Lower leg skin (tissue), 4 donors: ENCODE results near the gene ZFP91. TPM values are rescaled to one million over a fixed set of nuclear protein-coding genes. Genes with fewer than 3 reads are reported as not detected.

Experiments
- DNase-seq, 2 donors: peaks; one replicate each; pipeline ENCODE4 v3.0.0-alpha.2; 2019; ENCODE audit warnings: low spot score in 2 of 2
- H3K4me3 ChIP-seq: fragments of 200-600 bp; sonication (generic); 2 replicates; pipeline ENCODE4 v1.5.1; 2017; ENCODE audit warnings: mild to moderate bottlenecking, low read depth; ENCODE audit not compliant: poor library complexity, severe bottlenecking
- POLR2A ChIP-seq, 2 donors: fragments of 450-650 bp; IDR thresholded peaks; one replicate each; pipeline ENCODE4 v1.6.1; 2016 to 2017; ENCODE audit warnings: antibody characterized with exemption in 2 of 2, mild to moderate bottlenecking in 1 of 2, moderate library complexity in 1 of 2
- WGBS, 2 donors: methylation state at CpG; one replicate each; pipeline ENCODE4 v1.1.5; 2018; 5-methylcytosine and 5-hydroxymethylcytosine counted together
- intact Hi-C: fragments of 100-400 bp; cut with DNase I; formaldehyde crosslinking; loops from one replicate; pipeline ENCODE4 v1.15.0; 2023; ENCODE audit warnings: low total_unique reads
- total RNA-seq, 4 donors: library from RNA; depleted of rRNA; stranded (reverse); fragments of >200 nt; gene quantifications; one replicate each; pipeline ENCODE4 v1.1.0, GENCODE V29; 2016
- TF ChIP-seq, protein P1 (sequence below), 3 donors: fragments of 450-650 bp; IDR thresholded peaks; one replicate each; pipeline ENCODE4 v1.5.1; 2016; ENCODE audit warnings: antibody characterized with exemption in 3 of 3, mild to moderate bottlenecking in 3 of 3, moderate library complexity in 2 of 3

Gene ZFP91
- total RNA-seq, 4 donors from 2014 or later = 46.4 to 58.4 (median 51.7) TPM

DNA sequence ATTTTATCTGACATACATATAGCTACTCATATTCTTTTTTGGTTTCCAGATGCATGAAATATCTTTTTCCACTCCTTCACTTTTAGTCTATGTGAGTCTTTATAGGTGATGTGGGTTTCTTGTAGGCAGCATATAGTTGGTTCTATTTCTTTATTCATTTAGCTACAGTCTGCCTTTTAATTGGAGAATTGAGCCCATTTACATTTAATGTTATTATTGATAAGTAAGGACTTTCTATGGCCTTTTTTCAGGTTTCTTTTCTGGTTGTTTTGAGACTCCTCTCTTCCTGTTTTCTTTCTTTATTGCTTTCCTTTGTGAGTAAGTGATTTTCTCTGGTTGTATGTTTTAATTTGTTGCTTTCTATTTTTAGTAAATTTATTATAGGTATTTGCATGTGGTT lies 70.8 kb downstream of the ZFP91 start:
- intact Hi-C loops = loop anchor here (5.0 kb wide), 1 partner anchor 248 kb away; no protein-coding TSS in a partner anchor
- no peak for DNase-seq
- TF ChIP-seq, protein P1, sequence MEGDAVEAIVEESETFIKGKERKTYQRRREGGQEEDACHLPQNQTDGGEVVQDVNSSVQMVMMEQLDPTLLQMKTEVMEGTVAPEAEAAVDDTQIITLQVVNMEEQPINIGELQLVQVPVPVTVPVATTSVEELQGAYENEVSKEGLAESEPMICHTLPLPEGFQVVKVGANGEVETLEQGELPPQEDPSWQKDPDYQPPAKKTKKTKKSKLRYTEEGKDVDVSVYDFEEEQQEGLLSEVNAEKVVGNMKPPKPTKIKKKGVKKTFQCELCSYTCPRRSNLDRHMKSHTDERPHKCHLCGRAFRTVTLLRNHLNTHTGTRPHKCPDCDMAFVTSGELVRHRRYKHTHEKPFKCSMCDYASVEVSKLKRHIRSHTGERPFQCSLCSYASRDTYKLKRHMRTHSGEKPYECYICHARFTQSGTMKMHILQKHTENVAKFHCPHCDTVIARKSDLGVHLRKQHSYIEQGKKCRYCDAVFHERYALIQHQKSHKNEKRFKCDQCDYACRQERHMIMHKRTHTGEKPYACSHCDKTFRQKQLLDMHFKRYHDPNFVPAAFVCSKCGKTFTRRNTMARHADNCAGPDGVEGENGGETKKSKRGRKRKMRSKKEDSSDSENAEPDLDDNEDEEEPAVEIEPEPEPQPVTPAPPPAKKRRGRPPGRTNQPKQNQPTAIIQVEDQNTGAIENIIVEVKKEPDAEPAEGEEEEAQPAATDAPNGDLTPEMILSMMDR (IDR thresholded peaks at IDR 0.05) = no peak
- TF ChIP-seq POLR2A (IDR thresholded peaks at IDR 0.05) = no peak
- H3K4me3 ChIP-seq = no peak overlapping the region

DNA sequence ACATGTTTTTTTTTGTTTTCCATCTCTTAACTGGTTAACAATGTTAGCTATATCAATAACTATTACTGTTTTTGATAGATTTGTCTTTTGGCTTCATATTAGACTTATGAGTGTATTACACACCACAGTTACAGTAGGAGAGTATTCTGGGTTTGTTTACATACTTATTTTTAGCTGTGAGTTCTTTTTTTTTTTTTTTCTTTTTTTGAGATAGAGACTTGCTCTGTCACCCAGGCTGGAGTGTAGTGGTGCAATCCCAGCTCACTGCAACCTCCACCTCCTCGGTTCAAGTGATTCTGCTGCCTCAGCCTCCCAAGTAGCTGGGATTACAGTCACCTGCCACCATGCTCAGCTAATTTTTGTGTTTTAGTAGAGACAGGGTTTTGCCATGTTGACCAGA lies 71.6 kb downstream of the ZFP91 start:
- H3K4me3 ChIP-seq = no peak overlapping the region
- TF ChIP-seq, protein P1 (IDR thresholded peaks at IDR 0.05) = no peak
- TF ChIP-seq POLR2A (IDR thresholded peaks at IDR 0.05) = no peak
- intact Hi-C loops = loop anchor here (5.0 kb wide), 1 partner anchor 247 kb away; no protein-coding TSS in a partner anchor
- DNase-seq = no peak
- WGBS, 2 donors = 61 to 100% methylated on average over 1 of the region's 1 CpG

GRCh38 chr11:58652726-58653280 lies 73.9 kb downstream of the ZFP91 start:
- 76 to 82% methylated on average over 2 of the region's 2 CpGs for WGBS, 2 donors
- TF ChIP-seq POLR2A (IDR thresholded peaks at IDR 0.05) = no peak
- TF ChIP-seq, protein P1 (IDR thresholded peaks at IDR 0.05) = no peak
- intact Hi-C loops = loop anchor here (5.0 kb wide), 1 partner anchor 244 kb away; no protein-coding TSS in a partner anchor

GRCh38 chr11:58654079-58654907 lies 75.4 kb downstream of the ZFP91 start:
- no peak overlapping the region for H3K4me3 ChIP-seq
- intact Hi-C loops = loop anchor here (5.0 kb wide), 1 partner anchor 243 kb away; no protein-coding TSS in a partner anchor
- TF ChIP-seq POLR2A (IDR thresholded peaks at IDR 0.05) = no peak
- TF ChIP-seq, protein P1 (IDR thresholded peaks at IDR 0.05) = peak in 1 of 3 donors; percentile 17
- WGBS, 2 donors = 27% methylated on average over 12 of the region's 12 CpGs
- peak; percentile 62 to 92 for DNase-seq

More at GRCh38 chr11:58652726-58653280, 73.9 kb downstream of the ZFP91 start:
- DNase-seq = no peak
- no peak overlapping the region for H3K4me3 ChIP-seq

- no peak for DNase-seq
- TF ChIP-seq, protein P1 (IDR thresholded peaks at IDR 0.05) = no peak
- TF ChIP-seq POLR2A (IDR thresholded peaks at IDR 0.05) = no peak
- WGBS, 2 donors = 100% methylated on average over 1 of the region's 1 CpG
- H3K4me3 ChIP-seq = no peak overlapping the region
- intact Hi-C loops = loop anchor here (5.0 kb wide), 1 partner anchor 242 kb away; no protein-coding TSS in a partner anchor
These were observed 76.0 kb downstream of the ZFP91 start for GRCh38 chr11:58654908-58655296.
